ENCODE results near the gene RHBDD3. TPM values are rescaled to one million over a fixed set of nuclear protein-coding genes. Genes with fewer than 3 reads are reported as not detected.

Gene RHBDD3
- total RNA-seq, 1 donor from 2014 or later: 19.0 TPM

- H3K27me3 ChIP-seq: no peaks in the 10 kb centered on the region
- no peak for ATAC-seq
- H3K27ac ChIP-seq: no peak overlapping the region
- intact Hi-C loops (cut with DNase I): no loop called here
- no peak for TF ChIP-seq CTCF (IDR thresholded peaks at IDR 0.05)
- H3K4me1 ChIP-seq: peaks cover 16% of the 10 kb centered on the region
- no peaks in the 10 kb centered on the region for H3K9me3 ChIP-seq
- no peak for DNase-seq
- H3K36me3 ChIP-seq: peaks cover 43% of the 10 kb centered on the region
- H3K4me3 ChIP-seq: no peak overlapping the region
Measured at GRCh38 chr22:29301716-29302401, 34.1 kb upstream of the RHBDD3 start.

- Histone ChIP-seq H3K27me3 (no peaks in the 10 kb centered on the region), H3K36me3 (peaks cover 51% of the 10 kb centered on the region), H3K9me3 (no peaks in the 10 kb centered on the region), H3K4me3 (no peak overlapping the region), H3K4me1 (peaks cover 16% of the 10 kb centered on the region), H3K27ac (no peak overlapping the region)
- no peak for DNase-seq
- no peak for TF ChIP-seq CTCF (IDR thresholded peaks at IDR 0.05)
- intact Hi-C loops (cut with DNase I): no loop called here
- ATAC-seq: no peak
Measured at GRCh38 chr22:29300807-29301601, 33.2 kb upstream of the RHBDD3 start.

GRCh38 chr22:29300467-29300806 is 32.7 kb upstream of the RHBDD3 start:
- no peak for TF ChIP-seq CTCF (IDR thresholded peaks at IDR 0.05)
- Histone ChIP-seq H3K9me3 (no peaks in the 10 kb centered on the region), H3K4me1 (peaks cover 16% of the 10 kb centered on the region), H3K27me3 (no peaks in the 10 kb centered on the region), H3K4me3 (no peak overlapping the region), H3K27ac (no peak overlapping the region), H3K36me3 (peaks cover 57% of the 10 kb centered on the region)
- intact Hi-C loops (cut with DNase I): no loop called here
- DNase-seq: no peak
- no peak for ATAC-seq

- no peaks in the 10 kb centered on the region for H3K9me3 ChIP-seq
- intact Hi-C loops (cut with DNase I): no loop called here
- no peak overlapping the region for H3K27ac ChIP-seq
- no peaks in the 10 kb centered on the region for H3K27me3 ChIP-seq
- TF ChIP-seq CTCF (IDR thresholded peaks at IDR 0.05): no peak
- no peak for ATAC-seq
- peaks cover 16% of the 10 kb centered on the region for H3K4me1 ChIP-seq
- no peak overlapping the region for H3K4me3 ChIP-seq
- DNase-seq: no peak
- peaks cover 68% of the 10 kb centered on the region for H3K36me3 ChIP-seq
Measured at GRCh38 chr22:29299136-29299900, 31.5 kb upstream of the RHBDD3 start.

- Histone ChIP-seq H3K9me3 (no peaks in the 10 kb centered on the region), H3K4me1 (peaks cover 12% of the 10 kb centered on the region), H3K27ac (no peak overlapping the region), H3K27me3 (no peaks in the 10 kb centered on the region), H3K4me3 (no peak overlapping the region), H3K36me3 (peaks cover 75% of the 10 kb centered on the region)
- intact Hi-C loops (cut with DNase I): no loop called here
- ATAC-seq (no peak), DNase-seq (no peak)
- no peak for TF ChIP-seq CTCF (IDR thresholded peaks at IDR 0.05)
Measured at GRCh38 chr22:29298641-29299040, 30.9 kb upstream of the RHBDD3 start.

All from upper lobe of right lung (tissue), 1 donor.